HG03469 (cell line): ENCODE measurements around the gene EPC1.
"Not testable (repeated sequence)": the region's sequence is repeated elsewhere in the genome, so short reads cannot be mapped to it uniquely, and the experiment has no call there.

Experiments
- ATAC-seq: cut with Tn5 transposase; IDR thresholded peaks from one replicate; pipeline ENCODE4 v1.9.1; 2021; ENCODE audit warnings: mild to moderate bottlenecking, moderate library complexity, moderate number of reproducible peaks; ENCODE audit not compliant: unreplicated experiment

Gene EPC1

DNA sequence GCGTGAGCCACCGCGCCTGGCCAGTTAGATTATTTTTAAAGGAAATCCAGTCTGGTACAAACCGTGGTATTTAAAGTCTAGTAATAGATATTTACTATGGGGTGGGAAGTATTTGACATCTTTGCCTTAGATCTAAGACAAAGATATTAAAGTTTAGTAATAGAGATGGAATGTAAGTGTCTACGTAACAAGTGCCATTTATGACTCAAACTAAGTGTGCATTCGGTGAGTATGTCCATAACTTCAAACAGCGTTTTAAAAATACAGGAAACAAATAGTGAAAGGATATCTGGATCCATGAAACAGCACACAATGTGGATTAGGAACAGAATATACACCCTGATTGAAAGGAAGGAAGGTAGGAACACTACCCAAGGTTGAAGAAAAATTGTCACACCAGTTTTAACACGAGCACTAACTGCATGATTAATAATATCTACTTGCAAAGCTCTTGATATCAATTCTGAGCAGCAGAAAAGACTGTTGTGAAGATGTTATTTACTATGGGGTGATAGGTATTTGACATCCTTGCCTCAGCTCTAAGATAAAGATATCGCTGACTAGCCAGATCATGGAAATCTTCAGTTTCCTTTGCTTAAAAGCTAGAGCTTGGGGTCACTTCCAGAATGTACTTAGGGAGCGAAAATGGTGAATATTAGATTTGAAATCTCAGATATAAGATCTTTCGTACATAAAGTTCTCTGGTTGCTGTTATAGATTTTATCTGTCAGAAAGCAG lies 48.7 kb downstream of the EPC1 start:
- ATAC-seq, result no peak

DNA sequence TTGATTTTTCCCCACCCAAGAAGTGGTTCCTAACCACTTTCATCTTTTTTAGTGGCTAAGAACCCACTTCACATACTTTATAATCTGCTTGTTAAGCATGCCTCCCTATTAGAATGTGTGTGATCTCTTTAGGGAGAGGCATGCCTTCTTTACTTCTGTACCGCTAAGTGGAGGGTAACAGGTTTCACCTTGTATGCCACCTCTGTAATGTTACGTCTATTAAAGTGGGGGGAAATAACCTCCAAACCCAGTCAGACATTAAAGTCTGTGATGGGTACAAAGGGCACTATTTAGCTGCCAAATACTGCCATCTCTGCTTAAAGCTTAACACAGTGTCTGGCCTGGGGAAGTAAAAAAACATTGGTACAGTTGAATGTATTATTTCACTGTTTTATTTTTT lies 51.9 kb downstream of the EPC1 start:
- ATAC-seq, result no peak

DNA sequence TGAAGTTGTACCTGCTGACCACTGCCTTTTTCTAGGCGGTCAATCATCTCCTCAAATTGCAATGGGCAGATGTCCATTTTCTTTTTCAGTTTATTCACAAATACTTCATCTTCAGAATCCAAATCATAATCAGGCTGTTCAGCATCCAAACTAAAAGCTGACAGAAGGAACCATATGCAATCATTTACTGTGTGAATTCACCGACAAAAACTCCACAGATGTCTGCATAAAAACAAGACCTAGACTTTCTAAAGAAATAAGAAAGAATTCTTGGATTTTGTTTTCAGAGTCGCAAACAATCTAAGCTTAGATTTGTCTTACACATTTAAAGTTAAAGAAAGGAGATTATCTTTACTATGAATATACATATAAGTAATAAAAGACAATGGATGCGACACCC lies 53.4 kb downstream of the EPC1 start:
- no peak for ATAC-seq

DNA sequence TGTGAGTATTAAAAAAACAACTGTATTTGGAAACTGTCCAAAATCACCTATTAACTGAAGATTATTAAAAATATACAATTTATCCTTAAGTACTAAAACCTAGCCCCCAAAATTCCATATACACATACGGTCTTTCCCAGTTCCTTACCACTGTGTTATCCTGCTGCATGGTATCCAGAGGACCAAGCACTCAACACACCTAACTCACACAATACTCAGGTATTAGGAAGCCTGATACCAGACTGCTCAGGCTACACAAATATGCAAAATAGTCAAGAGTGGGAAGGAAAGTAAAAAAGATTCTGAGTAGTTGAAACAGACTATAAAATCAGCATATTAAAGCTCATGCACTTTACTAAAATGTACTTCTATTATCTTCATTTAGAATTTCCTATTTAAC lies 67.2 kb downstream of the EPC1 start:
- ATAC-seq, result no peak

DNA sequence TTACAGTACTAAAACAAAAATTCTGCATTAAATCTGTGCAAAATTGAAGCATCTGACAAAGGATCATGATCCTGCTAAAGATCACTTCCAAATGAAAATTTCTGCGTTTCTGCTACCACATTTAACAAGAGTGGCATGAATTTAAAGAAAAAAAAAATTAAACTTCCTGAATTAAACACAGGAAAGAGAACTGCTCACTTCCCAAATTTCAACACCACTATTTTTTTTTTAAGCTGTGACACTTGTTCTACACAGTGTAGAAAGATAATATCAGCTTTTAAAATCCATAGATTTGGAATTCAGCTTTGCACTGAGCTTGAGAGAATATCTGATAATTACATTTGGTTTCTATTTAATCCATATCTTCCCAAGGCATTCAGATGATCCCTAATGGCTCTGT lies 73.6 kb downstream of the EPC1 start:
- ATAC-seq, result no peak

DNA sequence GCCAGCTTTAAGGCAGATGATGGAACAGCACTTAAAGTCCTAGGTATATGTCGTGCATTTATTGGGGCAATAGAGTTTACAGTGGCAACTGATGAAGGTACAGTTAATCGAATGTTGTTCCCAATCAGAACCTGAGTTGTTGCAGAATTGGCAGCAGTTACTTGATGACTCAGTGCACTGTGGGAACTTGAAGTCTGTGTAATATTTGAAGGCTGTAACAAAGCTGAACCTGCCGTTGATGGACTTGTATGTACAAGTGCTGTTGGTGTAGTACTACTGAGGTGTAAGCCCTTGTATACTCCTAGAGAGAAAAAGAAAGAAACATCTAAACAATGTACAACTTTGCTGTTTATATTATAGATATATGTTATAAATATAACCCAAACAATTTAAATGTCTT lies 75.3 kb downstream of the EPC1 start:
- ATAC-seq, result no peak

DNA sequence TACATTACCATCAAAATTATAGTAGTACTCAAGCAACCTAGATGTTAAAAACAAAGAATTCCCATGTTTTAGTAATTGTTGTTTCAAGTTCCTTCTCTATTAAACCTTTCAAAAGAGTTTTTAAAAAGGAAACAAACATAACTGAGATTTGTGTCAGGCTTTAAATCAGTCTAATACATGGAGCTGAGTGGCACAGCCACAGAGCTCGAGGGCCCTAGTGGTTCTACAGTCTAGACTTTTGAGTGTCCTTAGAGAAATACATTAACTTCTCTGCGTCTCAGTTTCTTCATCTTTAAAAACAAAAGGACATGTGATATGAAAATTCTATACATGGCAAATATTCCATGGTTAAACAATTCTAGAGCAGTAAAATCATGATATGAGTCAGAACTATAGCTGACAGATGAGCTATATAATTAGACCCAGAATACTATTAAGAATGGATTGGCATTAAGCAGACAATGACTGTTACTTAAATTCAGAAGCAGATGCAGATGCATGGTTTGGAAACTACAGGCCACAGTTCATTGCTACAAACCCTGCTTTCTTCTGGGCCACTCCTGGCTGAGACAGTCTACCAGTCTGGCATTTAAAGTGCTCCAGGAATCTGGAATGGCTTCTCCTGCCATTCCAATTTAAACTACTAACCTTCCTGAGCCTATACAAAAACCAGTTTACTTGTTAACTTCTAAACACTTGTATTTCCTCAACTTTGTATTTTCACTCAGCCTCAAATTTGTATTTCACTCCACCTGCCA lies 77.4 kb downstream of the EPC1 start:
- ATAC-seq, result no peak

DNA sequence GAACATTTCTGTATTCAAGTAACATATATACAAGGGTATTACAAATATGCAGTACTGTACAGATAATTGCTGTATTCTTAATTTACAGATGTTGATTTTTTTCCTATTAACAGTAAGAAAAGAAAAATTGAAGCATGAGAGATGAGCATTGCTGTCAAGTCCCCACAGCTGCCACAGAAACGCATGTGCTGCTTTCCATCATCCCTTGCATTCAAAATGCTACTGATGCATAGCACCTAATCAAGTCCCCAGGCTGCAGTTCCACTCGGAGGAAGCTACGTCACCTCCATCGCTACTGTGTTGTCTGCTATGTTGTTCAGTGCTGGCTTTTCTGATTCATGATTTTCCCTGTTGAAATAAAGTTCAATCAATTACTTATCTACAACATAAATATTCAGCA lies 78.2 kb downstream of the EPC1 start:
- ATAC-seq, result no peak

DNA sequence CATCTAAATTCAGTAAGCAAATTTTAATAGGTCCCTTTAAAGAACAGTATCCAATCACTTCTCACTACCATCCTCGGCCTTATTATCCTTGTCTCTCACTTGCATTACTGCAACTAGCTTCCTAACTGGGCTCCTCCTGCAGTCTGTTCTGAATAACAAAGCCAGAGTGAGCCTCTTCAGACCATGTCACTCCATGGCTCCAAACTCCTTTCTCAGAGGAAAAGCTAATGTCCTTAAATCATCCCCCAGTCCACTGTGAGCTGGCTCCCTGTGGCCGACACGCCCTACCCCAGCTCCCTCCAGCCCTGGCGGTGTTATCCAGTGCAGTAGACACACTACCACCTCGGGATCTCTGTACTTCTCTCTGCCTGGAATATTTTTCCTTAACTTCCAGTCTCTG lies 80.0 kb downstream of the EPC1 start:
- no peak for ATAC-seq

DNA sequence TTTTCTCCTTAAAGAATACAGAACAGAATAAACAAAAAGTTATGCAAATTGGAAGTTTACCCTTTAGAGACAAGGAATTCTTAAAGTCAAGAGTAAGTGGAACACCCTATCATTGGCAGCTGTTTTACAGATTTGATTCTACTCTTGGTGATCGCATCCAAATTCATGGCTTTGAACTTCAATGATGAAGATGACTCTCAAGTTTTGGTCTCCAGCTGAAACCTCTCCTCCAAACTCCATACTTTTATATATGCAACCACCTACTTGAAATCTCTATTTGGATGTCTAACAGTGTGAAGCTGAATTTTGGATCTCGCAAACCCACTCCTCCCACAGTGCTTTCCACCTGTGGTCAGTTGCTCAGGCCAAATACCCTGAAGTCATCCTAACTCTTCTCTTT lies 80.4 kb downstream of the EPC1 start:
- no peak for ATAC-seq

DNA sequence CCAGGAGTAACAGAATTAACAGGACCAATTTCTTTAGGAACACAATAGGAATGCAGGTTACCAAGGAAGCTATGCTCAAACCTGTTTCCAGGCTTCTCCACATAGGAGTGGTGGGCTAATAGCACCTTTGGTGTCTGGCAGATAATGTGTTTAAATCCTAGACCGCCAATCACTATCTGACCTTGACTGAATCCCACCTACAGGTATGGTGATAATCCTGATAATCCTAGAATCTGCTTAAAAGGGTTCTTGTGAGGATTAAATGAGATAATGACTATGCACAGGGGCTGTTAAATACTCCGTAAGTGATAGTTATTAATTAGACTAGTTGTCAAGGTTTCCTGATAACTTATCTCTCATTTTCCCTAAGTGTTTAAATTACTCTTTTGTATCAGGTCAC lies 81.2 kb downstream of the EPC1 start:
- ATAC-seq, result no peak

DNA sequence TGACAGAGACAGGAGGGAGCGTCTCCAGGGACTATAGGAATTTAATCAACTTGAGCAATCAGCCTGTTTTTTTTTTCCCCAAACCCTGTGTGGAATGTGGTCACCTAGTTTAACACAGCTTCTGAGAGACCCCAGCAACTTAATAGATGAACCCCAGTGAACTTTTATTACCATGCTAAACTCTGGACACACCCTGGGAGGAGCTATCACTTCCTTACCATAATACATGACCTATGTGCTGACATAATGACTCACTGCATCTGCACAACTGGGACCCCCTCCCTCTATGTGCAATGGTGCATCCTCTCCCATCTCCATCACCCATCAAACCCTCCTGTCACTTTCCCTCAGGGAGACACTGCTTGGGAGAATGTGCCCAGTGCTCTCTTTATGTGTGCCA lies 83.7 kb downstream of the EPC1 start:
- ATAC-seq, result no peak

DNA sequence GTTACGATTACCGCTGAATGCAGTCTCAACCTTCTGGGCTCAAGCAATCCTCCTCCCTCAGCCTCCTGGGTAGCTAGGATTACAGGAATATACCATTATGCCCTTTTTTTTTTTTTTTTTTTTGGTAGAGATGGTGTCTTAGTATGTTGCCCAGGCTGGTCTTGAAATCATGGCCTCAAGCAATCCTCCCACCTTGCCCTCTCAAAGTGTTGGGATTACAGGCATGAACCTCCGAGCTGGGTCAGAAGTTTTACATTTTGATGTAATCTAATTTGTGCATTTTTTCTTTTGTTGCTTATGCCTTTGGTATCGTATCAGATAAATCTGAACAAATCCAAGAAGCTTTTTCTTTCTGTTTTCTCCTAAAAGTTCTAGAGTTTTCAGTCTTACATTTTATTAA lies 87.4 kb downstream of the EPC1 start:
- ATAC-seq, result no peak

DNA sequence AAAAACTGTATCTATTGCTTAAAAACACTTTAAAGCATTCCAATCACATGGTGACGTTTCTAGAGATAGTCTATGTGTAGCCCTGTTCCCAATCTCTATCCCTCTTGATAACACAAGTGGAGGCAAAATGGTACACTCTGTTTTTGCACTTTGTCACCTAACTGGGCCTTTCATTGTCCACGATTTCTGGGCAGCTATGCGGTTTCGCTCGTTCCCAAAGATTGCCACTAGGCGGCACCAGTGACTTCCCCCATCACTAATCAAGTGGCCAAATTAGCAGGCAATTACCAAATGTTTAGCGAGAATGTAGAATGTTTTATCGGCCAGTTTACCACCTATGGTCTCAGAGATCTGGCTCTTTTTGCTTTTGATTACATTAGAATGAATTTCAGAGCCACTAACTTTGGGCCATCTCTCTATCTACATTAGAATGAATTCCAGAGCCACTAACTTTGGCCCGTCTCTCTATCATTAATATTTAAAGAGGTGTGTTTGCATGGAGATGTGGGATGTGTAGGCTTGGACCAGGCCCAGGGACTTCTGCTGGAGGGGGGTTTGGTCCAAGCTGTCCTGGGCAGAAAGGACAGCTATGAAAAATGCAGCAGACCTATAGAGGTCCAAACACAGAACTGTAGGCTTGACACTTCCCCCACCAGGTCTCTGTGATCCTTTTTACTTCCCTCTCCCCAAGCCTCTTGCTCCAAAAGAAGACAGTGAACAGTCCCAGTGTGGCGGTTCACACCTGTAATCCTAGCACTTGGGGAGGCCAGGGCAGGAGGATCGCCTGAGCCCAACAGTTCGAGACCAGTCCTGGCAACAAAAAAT lies 90.1 kb downstream of the EPC1 start:
- peak; percentile 50 for ATAC-seq

DNA sequence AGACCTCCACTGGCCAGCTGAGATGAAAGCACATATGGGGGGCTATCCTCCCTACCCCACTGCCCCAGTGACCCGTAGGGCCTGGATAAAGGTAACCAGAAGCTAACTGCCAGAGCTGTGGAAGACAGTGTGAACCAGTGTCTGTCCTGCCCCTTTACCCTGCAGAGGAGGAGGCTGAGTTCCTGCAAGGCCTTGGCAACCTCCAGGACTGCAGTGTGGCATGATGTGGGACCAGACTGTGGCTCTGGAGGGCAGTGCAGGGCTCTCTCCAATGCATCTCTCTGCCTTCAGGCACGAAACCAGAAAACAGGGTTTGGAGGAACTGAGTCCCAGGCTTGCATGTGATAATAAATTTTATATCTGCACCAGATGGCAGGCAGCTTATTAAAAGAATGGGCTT lies 93.1 kb downstream of the EPC1 start:
- ATAC-seq, result no peak

DNA sequence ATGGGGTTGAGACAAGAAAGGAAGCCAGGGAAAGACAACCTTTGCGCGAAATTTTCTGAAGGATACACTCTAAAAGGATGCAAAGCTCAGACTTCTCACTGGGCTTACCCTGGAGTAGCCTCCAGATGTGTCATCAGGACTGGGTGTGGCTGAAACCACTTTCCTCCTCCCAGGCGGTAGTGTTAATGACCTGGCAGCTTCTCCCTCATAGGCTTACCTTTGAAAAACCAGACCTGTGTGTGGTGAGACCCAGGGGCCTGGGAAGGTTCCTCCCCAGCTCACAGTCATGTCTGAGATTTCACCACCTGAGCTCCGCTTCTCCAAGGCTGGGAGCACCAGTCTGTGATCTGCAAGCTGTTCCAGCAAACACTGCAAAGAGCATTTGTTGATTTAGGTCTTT lies 93.7 kb downstream of the EPC1 start:
- no peak for ATAC-seq

DNA sequence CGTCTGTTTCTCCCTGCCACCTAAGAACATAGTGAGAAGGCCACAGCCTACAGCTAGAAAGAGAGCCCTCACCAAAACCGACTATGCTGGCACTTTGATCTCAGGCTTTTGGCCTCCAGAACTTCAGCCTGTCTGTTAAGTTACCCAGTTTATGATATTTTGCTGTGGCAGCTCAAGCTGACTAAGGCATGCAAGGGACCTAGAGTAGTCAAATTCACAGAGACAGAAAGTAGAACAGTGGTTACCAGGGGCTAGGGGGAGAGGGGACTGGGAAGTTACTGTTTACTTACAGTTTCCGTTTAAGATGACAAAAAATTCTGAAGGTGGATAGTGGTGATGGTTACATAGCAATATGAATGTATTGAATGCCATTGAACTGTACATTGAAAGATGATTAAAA lies 96.5 kb downstream of the EPC1 start:
- not testable (repeated sequence) for ATAC-seq

DNA sequence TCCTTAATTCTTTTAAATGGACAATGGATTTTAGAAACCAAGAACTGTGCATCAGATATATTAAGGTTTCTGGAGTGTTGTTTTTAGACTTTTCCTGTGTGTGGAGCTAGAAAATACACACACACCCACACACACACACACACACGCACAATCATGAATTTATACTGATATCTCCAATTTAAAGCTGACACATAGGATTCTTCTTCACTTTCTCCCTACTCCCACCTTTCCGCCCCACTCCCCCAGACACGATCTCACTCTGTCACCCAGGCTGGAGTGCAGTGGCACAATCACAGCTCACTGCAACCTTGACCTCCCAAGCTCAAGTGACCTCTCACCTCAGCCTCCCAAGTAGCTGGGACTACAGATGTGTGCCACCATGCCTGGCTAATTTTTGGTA lies 100.3 kb downstream of the EPC1 start:
- ATAC-seq, result no peak

DNA sequence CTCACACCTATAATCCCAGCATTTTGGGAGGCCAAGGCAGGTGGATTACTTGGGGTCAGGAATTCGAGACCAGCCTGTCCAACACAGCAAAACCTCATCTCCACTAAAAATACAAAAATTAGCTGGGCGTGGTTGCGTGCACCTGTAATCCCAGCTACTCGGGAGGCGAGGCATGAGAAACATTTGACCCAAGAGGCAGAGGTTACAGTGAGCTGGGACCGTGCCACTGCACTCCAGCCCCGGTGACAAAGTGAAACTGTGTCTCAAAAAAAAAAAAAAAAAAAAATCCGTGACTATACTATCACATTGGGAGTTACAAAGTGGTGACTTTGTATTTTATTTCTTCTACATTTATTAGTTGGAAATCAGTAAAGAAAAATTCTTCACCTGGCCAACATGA lies 101.2 kb downstream of the EPC1 start:
- ATAC-seq, result no peak

DNA sequence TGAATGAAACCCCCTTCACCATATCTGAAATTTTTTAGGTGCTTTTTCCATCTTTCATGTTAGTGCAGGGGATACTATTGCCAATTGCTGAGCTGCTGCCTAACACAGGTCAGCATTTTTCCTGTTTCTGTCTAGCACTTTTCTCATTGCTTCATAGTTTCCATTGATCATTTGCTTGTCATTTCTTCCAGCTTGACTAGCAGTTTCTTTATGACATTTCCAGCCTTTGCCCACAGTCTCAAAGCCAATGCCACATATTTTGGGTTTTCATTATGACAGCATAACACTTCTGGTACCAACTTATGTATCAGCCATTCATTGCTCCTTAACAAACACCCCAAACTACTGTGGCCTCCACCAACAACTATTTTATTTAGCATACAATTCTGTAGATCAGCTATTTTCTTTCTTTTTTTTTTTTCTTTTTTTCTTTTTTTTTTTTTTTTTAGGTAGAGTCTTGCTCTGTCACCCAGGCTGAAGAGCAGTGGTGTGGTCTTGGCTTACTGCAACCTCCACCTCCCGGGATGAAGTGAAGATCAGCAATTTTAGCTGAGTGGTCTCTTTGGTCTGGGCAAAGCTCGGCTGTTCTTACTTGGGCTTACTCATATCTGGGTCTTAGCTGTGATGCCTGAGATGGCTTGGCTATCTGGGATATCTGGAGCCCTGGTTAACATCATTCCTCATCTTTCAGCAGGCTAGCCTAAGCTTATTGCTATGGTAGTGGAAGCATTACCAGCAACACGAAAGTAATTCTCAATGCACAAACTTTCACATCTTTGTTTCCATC lies 102.3 kb downstream of the EPC1 start:
- ATAC-seq, result no peak

DNA sequence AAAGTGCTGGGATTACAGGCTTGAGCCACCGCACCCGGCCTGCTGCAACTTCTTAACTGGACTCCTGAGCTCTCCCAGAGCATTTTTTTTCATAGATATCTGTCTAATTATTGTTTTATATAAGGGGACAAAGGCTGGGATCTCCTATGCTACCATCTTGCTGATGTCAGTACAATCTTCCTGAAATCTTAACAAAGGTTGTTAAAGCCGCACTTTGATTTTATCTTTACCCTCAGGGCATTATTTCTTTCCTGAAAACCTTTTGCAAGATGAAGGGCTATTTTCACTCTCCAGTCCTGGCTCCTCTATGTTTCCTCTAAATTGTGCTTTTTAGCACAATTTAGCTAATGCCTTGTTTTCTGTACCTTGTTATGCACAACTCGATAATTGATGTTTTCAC lies 102.9 kb downstream of the EPC1 start:
- no peak for ATAC-seq
